Liver (tissue), 3 donors: Measurements from ENCODE around the gene DCC.

Experiments used
- ATF3 ChIP-seq: IDR thresholded peaks from 2 replicates; pipeline ENCODE4 v1.6.1; 2016; ENCODE audit warnings: antibody characterized with exemption
- NR2F2 ChIP-seq: IDR thresholded peaks from 2 replicates; pipeline ENCODE4 v1.6.1; 2016; ENCODE audit warnings: antibody characterized with exemption
- RXRA ChIP-seq, 2 donors: IDR thresholded peaks; 2 replicates each; pipeline ENCODE4 v1.6.1; 2017 to 2018; ENCODE audit warnings: antibody characterized with exemption in 2 of 2, mild to moderate bottlenecking in 1 of 2
- TAF1 ChIP-seq: conservative IDR thresholded peaks from 2 replicates; pipeline ENCODE4 v1.6.1; 2016; ENCODE audit warnings: antibody characterized with exemption, mild to moderate bottlenecking
- TF ChIP-seq, protein P1 (sequence below): fragments of 150-350 bp; IDR thresholded peaks from 2 replicates; pipeline ENCODE4 v1.5.1; 2017; ENCODE audit warnings: improper control_type of control experiment, low read depth, low read length; ENCODE audit not compliant: missing input control
- donor health status: healthy.
- donor health status: healthy.

DNA sequence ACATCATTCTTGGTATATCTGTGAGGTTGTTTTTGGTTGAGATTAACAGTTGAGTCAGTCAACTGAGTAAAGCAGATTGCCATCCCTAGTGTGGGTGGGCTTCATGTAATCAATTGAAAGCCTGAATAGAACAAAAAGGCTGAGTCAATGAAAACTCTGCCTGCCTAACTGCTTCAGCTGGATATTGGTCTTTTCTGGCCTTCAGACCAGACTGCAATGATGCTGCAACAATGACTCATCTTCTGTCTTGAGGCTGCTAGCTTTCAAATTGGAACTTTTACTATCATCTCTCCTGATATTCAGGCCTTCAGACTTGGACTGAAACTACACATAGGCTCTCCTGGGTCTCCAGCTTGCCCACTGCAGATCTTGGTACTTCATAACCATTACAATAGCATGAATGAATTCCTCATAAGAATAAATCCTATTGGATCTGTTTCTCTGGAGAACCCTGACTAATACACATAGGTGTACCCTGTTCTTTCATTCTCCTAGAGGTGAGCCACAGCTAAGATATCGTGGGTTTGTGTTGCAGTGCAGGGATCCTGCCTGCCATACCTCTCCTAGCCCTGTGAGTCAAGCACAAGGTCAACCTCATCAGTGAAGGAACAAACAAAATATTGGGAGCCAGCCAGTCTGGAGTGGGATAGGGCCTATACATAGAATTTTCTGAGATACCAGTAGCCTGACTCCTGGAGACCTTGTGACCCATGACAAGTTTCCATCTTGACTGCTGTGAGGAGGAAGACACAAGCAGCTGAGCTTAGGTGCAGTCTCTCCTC lies 473.8 kb downstream of the DCC start:
- TF ChIP-seq, protein P1, sequence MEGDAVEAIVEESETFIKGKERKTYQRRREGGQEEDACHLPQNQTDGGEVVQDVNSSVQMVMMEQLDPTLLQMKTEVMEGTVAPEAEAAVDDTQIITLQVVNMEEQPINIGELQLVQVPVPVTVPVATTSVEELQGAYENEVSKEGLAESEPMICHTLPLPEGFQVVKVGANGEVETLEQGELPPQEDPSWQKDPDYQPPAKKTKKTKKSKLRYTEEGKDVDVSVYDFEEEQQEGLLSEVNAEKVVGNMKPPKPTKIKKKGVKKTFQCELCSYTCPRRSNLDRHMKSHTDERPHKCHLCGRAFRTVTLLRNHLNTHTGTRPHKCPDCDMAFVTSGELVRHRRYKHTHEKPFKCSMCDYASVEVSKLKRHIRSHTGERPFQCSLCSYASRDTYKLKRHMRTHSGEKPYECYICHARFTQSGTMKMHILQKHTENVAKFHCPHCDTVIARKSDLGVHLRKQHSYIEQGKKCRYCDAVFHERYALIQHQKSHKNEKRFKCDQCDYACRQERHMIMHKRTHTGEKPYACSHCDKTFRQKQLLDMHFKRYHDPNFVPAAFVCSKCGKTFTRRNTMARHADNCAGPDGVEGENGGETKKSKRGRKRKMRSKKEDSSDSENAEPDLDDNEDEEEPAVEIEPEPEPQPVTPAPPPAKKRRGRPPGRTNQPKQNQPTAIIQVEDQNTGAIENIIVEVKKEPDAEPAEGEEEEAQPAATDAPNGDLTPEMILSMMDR, result no peak
- TF ChIP-seq RXRA (IDR thresholded peaks at IDR 0.05) (no peak), ATF3 (no peak), TAF1 (no peak), NR2F2 (no peak)
